Sigmoid colon (tissue), 7 donors: ENCODE data around the gene CEP85L. TPM values are rescaled to one million over a fixed set of nuclear protein-coding genes. Genes with fewer than 3 reads are reported as not detected.

ENCODE experiments used
- DNase-seq: peaks from one replicate; pipeline ENCODE4 v3.0.0-alpha.2; 2019
- H3K27ac ChIP-seq, 4 donors: fragments of 200-600 bp; sonication (generic); one replicate each; pipeline ENCODE4 v1.5.1; 2016 to 2019; ENCODE audit warnings: mild to moderate bottlenecking in 1 of 4
- H3K27me3 ChIP-seq, 3 donors: fragments of 200-600 bp; sonication (generic); one replicate each; pipeline ENCODE4 v1.5.1; 2019; ENCODE audit warnings: mild to moderate bottlenecking in 1 of 3
- H3K36me3 ChIP-seq, 4 donors: fragments of 200-600 bp; sonication (generic); one replicate each; pipeline ENCODE4 v1.5.1; 2016 to 2019
- H3K4me1 ChIP-seq, 4 donors: fragments of 200-600 bp; sonication (generic); one replicate each; pipeline ENCODE4 v1.5.1; 2017 to 2019
- H3K4me3 ChIP-seq, 4 donors: fragments of 200-600 bp; sonication (generic); one replicate each; pipeline ENCODE4 v1.5.1; 2017 to 2019; ENCODE audit warnings: mild to moderate bottlenecking in 2 of 4, moderate library complexity in 1 of 4
- H3K9me3 ChIP-seq, 4 donors: fragments of 200-600 bp in 3 of 4; sonication (generic) in 3 of 4; one replicate each; pipeline versions ENCODE4 v1.5.1 to v1.6.1; 2013 to 2019
- CTCF ChIP-seq, 4 experiments: fragments of 450-650 bp in 3 of 4; fragments of 200-600 bp in 1 of 4; IDR thresholded peaks; one replicate each; pipeline ENCODE4 v1.5.1; 2016 to 2019; ENCODE audit warnings: antibody characterized with exemption in 4 of 4, mild to moderate bottlenecking in 3 of 4, moderate library complexity in 2 of 4
- EP300 ChIP-seq, 4 donors: sonication (generic); formaldehyde crosslinking; IDR thresholded peaks; one replicate each; pipeline ENCODE4 v1.6.1; 2017; ENCODE audit warnings: antibody characterized with exemption in 4 of 4
- POLR2A ChIP-seq, 2 donors: fragments of 450-650 bp; IDR thresholded peaks; one replicate each; pipeline ENCODE4 v1.6.1; 2016; ENCODE audit warnings: antibody characterized with exemption in 2 of 2, mild to moderate bottlenecking in 2 of 2, moderate library complexity in 2 of 2
- POLR2AphosphoS5 ChIP-seq, 4 donors: sonication (generic); formaldehyde crosslinking; IDR thresholded peaks; one replicate each; pipeline ENCODE4 v1.6.1; 2017; ENCODE audit warnings: antibody characterized with exemption in 4 of 4
- WGBS, 2 donors: extraction: QIAGEN DNeasy Blood & Tissue Kit; methylation state at CpG; one replicate each; pipeline ENCODE4 v1.1.7; 2013; 5-methylcytosine and 5-hydroxymethylcytosine counted together
- intact Hi-C: fragments of 100-400 bp; cut with DNase I; formaldehyde crosslinking; loops from one replicate; pipeline ENCODE4 v1.15.1; 2023
- polyA plus RNA-seq, 3 donors: library from polyadenylated mRNA; stranded (reverse); fragments of 200-250 nt; gene quantifications; one replicate each; pipeline ENCODE4 v1.2.3, GENCODE V29; 2013
- total RNA-seq, 4 donors: library from RNA; depleted of rRNA; stranded (reverse); fragments of >200 nt; gene quantifications; one replicate each; pipeline ENCODE4 v1.1.0, GENCODE V29; 2016
- donor health status: healthy with polysubstance abuse.
- donor health status: Bipolar disorder and iron deficiency.
- donor health status: healthy.

The CEP85L gene
- total and polyA plus RNA-seq, 7 donors = 0.23 to 17.4 (median 12.8) TPM

GRCh38 chr6:118577972-118578371, 73.4 kb downstream of the CEP85L start:
- TF ChIP-seq POLR2A (IDR thresholded peaks at IDR 0.05) (no peak), EP300 (IDR thresholded peaks at IDR 0.05) (no peak), CTCF (IDR thresholded peaks at IDR 0.05) (no peak), POLR2AphosphoS5 (IDR thresholded peaks at IDR 0.05) (no peak)
- no peaks in the 10 kb centered on the region for H3K27me3 ChIP-seq
- H3K4me1 ChIP-seq = peaks cover 0 to 16% (median 10%) of the 10 kb centered on the region in 4 donors
- intact Hi-C loops = no loop called here
- peaks cover 16 to 21% (median 18%) of the 10 kb centered on the region in 4 donors for H3K9me3 ChIP-seq
- H3K27ac ChIP-seq = no peak overlapping the region
- no peak overlapping the region for H3K4me3 ChIP-seq
- H3K36me3 ChIP-seq = peaks cover 0 to 4% (median 0%) of the 10 kb centered on the region in 4 donors
- no peak for DNase-seq
- 45 to 69% methylated on average over 4 of the region's 4 CpGs for WGBS, 2 donors

GRCh38 chr6:118574051-118574865, 77.1 kb downstream of the CEP85L start:
- no peak for TF ChIP-seq EP300 (IDR thresholded peaks at IDR 0.05)
- TF ChIP-seq POLR2A (IDR thresholded peaks at IDR 0.05) = no peak
- TF ChIP-seq CTCF (IDR thresholded peaks at IDR 0.05) = no peak
- TF ChIP-seq POLR2AphosphoS5 (IDR thresholded peaks at IDR 0.05) = no peak
- WGBS, 2 donors = 96% methylated on average over 13 of the region's 13 CpGs
- Histone ChIP-seq H3K27me3 (no peaks in the 10 kb centered on the region), H3K36me3 (peaks cover 0 to 4% (median 0%) of the 10 kb centered on the region in 4 donors), H3K4me1 (no peaks in the 10 kb centered on the region), H3K9me3 (peaks cover 15 to 20% (median 18%) of the 10 kb centered on the region in 4 donors), H3K4me3 (no peak overlapping the region), H3K27ac (no peak overlapping the region)
- no peak for DNase-seq
- intact Hi-C loops = no loop called here

- Histone ChIP-seq H3K9me3 (peaks cover 2 to 11% (median 11%) of the 10 kb centered on the region in 4 donors), H3K4me3 (no peak overlapping the region), H3K27me3 (no peaks in the 10 kb centered on the region), H3K4me1 (no peaks in the 10 kb centered on the region), H3K36me3 (peaks cover 0 to 4% (median 0%) of the 10 kb centered on the region in 4 donors), H3K27ac (no peak overlapping the region)
- 92 to 95% methylated on average over 2 of the region's 2 CpGs for WGBS, 2 donors
- intact Hi-C loops = no loop called here
- DNase-seq = no peak
- TF ChIP-seq EP300 (IDR thresholded peaks at IDR 0.05) = no peak
- no peak for TF ChIP-seq POLR2A (IDR thresholded peaks at IDR 0.05)
- no peak for TF ChIP-seq CTCF (IDR thresholded peaks at IDR 0.05)
- TF ChIP-seq POLR2AphosphoS5 (IDR thresholded peaks at IDR 0.05) = no peak
Measured at GRCh38 chr6:118571121-118571520, 80.3 kb downstream of the CEP85L start.

GRCh38 chr6:118569498-118569897, 81.9 kb downstream of the CEP85L start:
- intact Hi-C loops = no loop called here
- 91 to 99% methylated on average over 1 of the region's 1 CpG for WGBS, 2 donors
- Histone ChIP-seq H3K9me3 (peaks cover 2 to 7% (median 6%) of the 10 kb centered on the region in 4 donors), H3K4me3 (no peak overlapping the region), H3K4me1 (no peaks in the 10 kb centered on the region), H3K27me3 (no peaks in the 10 kb centered on the region), H3K36me3 (peaks cover 0 to 3% (median 0%) of the 10 kb centered on the region in 4 donors), H3K27ac (no peak overlapping the region)
- TF ChIP-seq POLR2AphosphoS5 (IDR thresholded peaks at IDR 0.05) = no peak
- TF ChIP-seq POLR2A (IDR thresholded peaks at IDR 0.05) = no peak
- no peak for TF ChIP-seq CTCF (IDR thresholded peaks at IDR 0.05)
- no peak for TF ChIP-seq EP300 (IDR thresholded peaks at IDR 0.05)
- no peak for DNase-seq
